ENCODE results near the gene SPSB1.

- TF ChIP-seq CTCF (IDR thresholded peaks at IDR 0.05) (no peak), POLR2A (IDR thresholded peaks at IDR 0.05) (no peak)
These were observed 3.2 kb downstream of the SPSB1 start for GRCh38 chr1:9295884-9296283.

All from right lobe of liver (tissue), 4 donors.